MCF 10A (cell line): Measurements from ENCODE around the gene RNF31. TPM values are rescaled to one million over a fixed set of nuclear protein-coding genes. Genes with fewer than 3 reads are reported as not detected.

Experiments
- BruUV-seq: library from RNA; stranded (reverse); fragments of 400-500 nt; replicated peaks from 2 replicates; lab custom pipeline; 2021; lab: Mats Ljungman, UMichigan
- CTCF ChIA-PET: fragments of 300-600 bp; sonication (Branson Sonifier 250); formaldehyde crosslinking; extraction: SDS; loops from one replicate; lab custom pipeline; 2021; ENCODE audit warnings: antibody characterized with exemption, inconsistent platforms; lab: Yijun Ruan, JAX
- POLR2A ChIA-PET: fragments of 300-600, 350-650 bp; sonication (Branson Sonifier 250); formaldehyde crosslinking; extraction: SDS; loops from one replicate; lab custom pipeline; 2020; ENCODE audit warnings: antibody characterized with exemption, inconsistent platforms; lab: Yijun Ruan, JAX
- DNase-seq: peaks from one replicate; pipeline ENCODE4 v3.0.0-alpha.2; 2018; ENCODE audit not compliant: unreplicated experiment
- H3K27ac Mint-ChIP-seq: one replicate; pipeline ENCODE4 v1.8.0; 2022; ENCODE audit warnings: mild to moderate bottlenecking, low read depth, mixed read lengths; ENCODE audit not compliant: unreplicated experiment
- H3K27me3 Mint-ChIP-seq: one replicate; pipeline ENCODE4 v1.8.0; 2022; ENCODE audit warnings: mixed read lengths; ENCODE audit not compliant: insufficient read depth, unreplicated experiment
- H3K36me3 Mint-ChIP-seq: one replicate; pipeline ENCODE4 v1.8.0; 2022; ENCODE audit warnings: mild to moderate bottlenecking, moderate library complexity, mixed read lengths; ENCODE audit not compliant: insufficient read depth, unreplicated experiment
- H3K4me1 Mint-ChIP-seq: one replicate; pipeline ENCODE4 v1.8.0; 2022; ENCODE audit warnings: mixed read lengths; ENCODE audit not compliant: insufficient read depth, unreplicated experiment
- H3K4me3 Mint-ChIP-seq: one replicate; pipeline ENCODE4 v1.8.0; 2022; ENCODE audit warnings: mild to moderate bottlenecking, moderate library complexity, mixed read lengths; ENCODE audit not compliant: unreplicated experiment
- H3K9me3 Mint-ChIP-seq: one replicate; pipeline ENCODE4 v1.8.0; 2022; ENCODE audit warnings: mixed read lengths; ENCODE audit not compliant: unreplicated experiment
- CTCF ChIP-seq: fragments of 200-600 bp; IDR thresholded peaks from one replicate; pipeline ENCODE4 v1.8.0; 2022; ENCODE audit warnings: antibody characterized with exemption, mild to moderate bottlenecking; ENCODE audit not compliant: unreplicated experiment
- intact Hi-C: fragments of 100-400 bp; cut with micrococcal nuclease; formaldehyde crosslinking; loops from 2 replicates; pipeline ENCODE4 v1.14.1; 2022
- total RNA-seq: library from RNA; stranded (reverse); gene quantifications from 2 replicates; pipeline ENCODE4 v1.2.3, GENCODE V29; 2022

The RNF31 gene
- total RNA-seq, 1 experiment from 2014 or later: 67.4 TPM

- ChIA-PET CTCF (interaction anchor here (0.6 to 10.7 kb wide), 5 partner anchors 7 to 497 kb away, joined by 3 to 272 read pairs (median 5); partner anchors contain the start of gene PCK2), POLR2A (interaction anchor here (0.7 to 0.9 kb wide), 2 partner anchors 8 to 14 kb away, joined by 3 to 4 read pairs; partner anchors contain the start of genes DCAF11 and NRL)
- H3K27me3 Mint-ChIP-seq: no peaks in the 10 kb centered on the region
- intact Hi-C loops: no loop called here
- no peak for TF ChIP-seq CTCF
- BruUV-seq: no TSS peak
- no peaks in the 10 kb centered on the region for H3K9me3 Mint-ChIP-seq
- no peak for DNase-seq
- no peak overlapping the region for H3K27ac Mint-ChIP-seq
- peaks cover 3% of the 10 kb centered on the region for H3K4me1 Mint-ChIP-seq
- H3K4me3 Mint-ChIP-seq: no peak overlapping the region
- H3K36me3 Mint-ChIP-seq: peaks cover 42% of the 10 kb centered on the region
Measured at GRCh38 chr14:24100197-24100981, 46.9 kb upstream of the RNF31 start.

- no peaks in the 10 kb centered on the region for H3K27me3 Mint-ChIP-seq
- H3K4me3 Mint-ChIP-seq: no peak overlapping the region
- no peak overlapping the region for H3K27ac Mint-ChIP-seq
- POLR2A ChIA-PET: interaction anchor here (0.9 kb wide), 1 partner anchor 13 kb away, joined by 4 read pairs; the partner anchor contains the start of genes DCAF11 and NRL
- H3K4me1 Mint-ChIP-seq: no peaks in the 10 kb centered on the region
- H3K36me3 Mint-ChIP-seq: peaks cover 42% of the 10 kb centered on the region
- no TSS peak for BruUV-seq
- intact Hi-C loops: no loop called here
- no peaks in the 10 kb centered on the region for H3K9me3 Mint-ChIP-seq
- no peak for TF ChIP-seq CTCF
- CTCF ChIA-PET: interaction anchor here (0.6 to 10.7 kb wide), 3 partner anchors 8 to 65 kb away, joined by 3 to 272 read pairs (median 5); partner anchors contain the start of gene PCK2
- DNase-seq: no peak
Measured at GRCh38 chr14:24100982-24101494, 46.3 kb upstream of the RNF31 start.

- no TSS peak for BruUV-seq
- POLR2A ChIA-PET: interaction anchor here (0.5 to 1.1 kb wide), 4 partner anchors 9 to 78 kb away, joined by 3 to 4 read pairs (median 3); partner anchors contain the start of genes DCAF11 and NRL
- CTCF ChIA-PET: interaction anchor here (0.5 to 10.7 kb wide), 9 partner anchors 10 to 1070 kb away, joined by 3 to 272 read pairs (median 4); partner anchors contain the start of genes DCAF11, EMC9, IRF9 and NRL
- no peak for TF ChIP-seq CTCF
- intact Hi-C loops: no loop called here
- H3K4me1 Mint-ChIP-seq: peaks cover 3% of the 10 kb centered on the region
- DNase-seq: no peak
- peaks cover 36% of the 10 kb centered on the region for H3K36me3 Mint-ChIP-seq
- no peak overlapping the region for H3K27ac Mint-ChIP-seq
- no peaks in the 10 kb centered on the region for H3K9me3 Mint-ChIP-seq
- H3K4me3 Mint-ChIP-seq: no peak overlapping the region
- H3K27me3 Mint-ChIP-seq: no peaks in the 10 kb centered on the region
Measured at GRCh38 chr14:24102357-24103048, 44.8 kb upstream of the RNF31 start.
